HG02943 (cell line): Measurements from ENCODE around the gene PARVB.

Experiments used
- ATAC-seq: cut with Tn5 transposase; IDR thresholded peaks from one replicate; pipeline ENCODE4 v1.9.1; 2021; ENCODE audit warnings: mild to moderate bottlenecking, low read depth, moderate library complexity; ENCODE audit not compliant: unreplicated experiment

Gene PARVB

DNA sequence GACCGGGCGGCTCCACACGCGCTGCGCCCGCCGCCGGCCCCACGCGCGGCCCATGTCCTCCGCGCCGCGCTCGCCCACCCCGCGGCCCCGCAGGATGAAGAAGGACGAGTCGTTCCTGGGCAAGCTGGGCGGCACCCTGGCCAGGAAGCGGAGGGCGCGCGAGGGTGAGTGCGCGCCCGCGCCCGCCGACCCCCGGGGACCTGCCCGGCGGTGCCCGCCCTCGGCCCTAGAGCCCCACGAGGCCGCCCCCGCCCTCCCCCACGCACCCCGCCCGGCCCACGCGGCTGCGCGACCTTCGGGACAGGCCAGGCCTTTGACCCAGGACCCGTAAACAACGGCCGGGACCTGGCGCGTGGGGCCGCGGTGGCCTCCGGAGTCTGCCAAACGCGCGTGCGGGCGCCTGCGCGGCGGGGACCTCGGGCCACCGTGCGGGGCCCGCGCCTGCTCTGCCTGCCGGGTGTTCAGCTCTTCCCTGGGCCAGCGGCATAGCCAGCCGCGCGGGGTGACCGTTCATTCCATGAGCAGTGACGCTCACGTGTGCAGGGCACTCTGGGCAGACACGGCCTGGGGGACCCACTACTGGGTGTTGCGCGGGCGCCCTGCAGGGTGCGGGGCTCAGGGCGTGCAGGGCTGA lies at the start of gene PARVB:
PARVB (plus strand) TSS at position 15 of the 634 bp plus-strand sequence; CDS start at position 53, 38 bp downstream.
- no peak for ATAC-seq

GRCh38 chr22:43975041-43975440 lies 49.1 kb upstream of the PARVB start:
- ATAC-seq, result no peak

GRCh38 chr22:43976861-43977795 lies 47.0 kb upstream of the PARVB start:
- no peak for ATAC-seq

- no peak for ATAC-seq
Observed at GRCh38 chr22:43978558-43978957, 45.5 kb upstream of the PARVB start.

DNA sequence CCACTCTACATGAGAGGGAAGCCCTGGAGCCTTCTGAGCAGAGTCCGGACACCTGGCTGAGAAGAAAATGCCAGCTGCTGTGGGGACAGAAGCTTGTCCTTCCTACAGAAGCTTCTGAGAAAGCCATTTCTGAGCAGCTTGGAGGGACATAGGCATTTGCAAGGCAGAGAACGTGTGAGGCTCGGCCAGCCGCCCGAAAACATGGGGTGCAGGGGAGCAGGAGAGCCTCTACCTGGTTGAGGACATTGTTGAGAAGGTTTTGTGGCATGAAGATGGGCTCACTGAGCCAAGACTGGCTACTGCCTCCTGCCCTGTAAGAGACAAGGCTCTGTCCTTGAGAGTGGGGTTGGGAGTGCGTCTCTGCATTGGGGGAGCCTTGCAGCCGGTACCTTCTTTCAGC lies 43.5 kb upstream of the PARVB start:
- no peak for ATAC-seq

DNA sequence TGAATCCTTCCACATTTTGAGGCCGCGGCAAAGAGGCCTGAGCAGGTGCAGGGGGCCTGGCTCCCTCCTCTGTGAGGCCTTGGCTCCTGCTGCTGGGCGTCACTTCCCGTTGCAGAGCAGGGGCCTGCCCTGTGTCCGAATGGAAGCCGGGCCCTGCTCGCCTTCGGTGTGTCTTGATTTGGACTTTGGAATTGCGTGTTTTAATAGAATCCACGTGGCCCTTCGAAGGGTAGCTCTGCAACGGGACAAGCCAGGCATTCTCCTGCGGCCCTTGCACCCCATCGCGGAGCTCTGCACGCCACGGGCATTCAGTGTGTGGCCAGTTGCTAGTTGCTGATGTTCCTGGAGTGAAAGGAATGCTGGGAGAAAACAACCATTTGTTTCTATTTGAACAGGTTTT lies 43.1 kb upstream of the PARVB start:
- ATAC-seq, result no peak

- ATAC-seq, result no peak
Observed at GRCh38 chr22:43983808-43984207, 40.3 kb upstream of the PARVB start.

DNA sequence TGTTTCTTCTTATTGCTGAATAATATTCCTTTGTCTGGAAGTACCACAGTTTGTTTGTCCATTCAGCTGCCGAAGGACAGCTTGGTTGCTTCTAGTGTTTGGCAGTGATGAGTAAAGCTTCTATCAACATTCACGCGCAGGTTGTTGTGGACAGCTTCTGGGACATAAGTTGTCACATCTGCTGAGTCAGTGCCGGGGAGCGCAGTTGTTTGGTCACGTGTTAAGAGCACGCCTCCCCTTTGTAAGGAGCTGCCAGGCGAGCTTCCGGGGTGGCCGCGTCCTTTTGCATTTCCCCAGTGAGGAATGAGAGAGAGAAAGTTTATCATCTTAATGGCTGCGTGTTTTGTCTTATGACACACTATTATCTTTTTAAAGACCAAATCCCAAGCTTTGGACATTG lies 38.6 kb upstream of the PARVB start:
- ATAC-seq, result no peak

- ATAC-seq, result no peak
Observed at GRCh38 chr22:43988116-43988820, 35.8 kb upstream of the PARVB start.

GRCh38 chr22:43988960-43989359 lies 35.1 kb upstream of the PARVB start:
- no peak for ATAC-seq

- ATAC-seq, result no peak
Observed at GRCh38 chr22:43990044-43990443, 34.1 kb upstream of the PARVB start.

DNA sequence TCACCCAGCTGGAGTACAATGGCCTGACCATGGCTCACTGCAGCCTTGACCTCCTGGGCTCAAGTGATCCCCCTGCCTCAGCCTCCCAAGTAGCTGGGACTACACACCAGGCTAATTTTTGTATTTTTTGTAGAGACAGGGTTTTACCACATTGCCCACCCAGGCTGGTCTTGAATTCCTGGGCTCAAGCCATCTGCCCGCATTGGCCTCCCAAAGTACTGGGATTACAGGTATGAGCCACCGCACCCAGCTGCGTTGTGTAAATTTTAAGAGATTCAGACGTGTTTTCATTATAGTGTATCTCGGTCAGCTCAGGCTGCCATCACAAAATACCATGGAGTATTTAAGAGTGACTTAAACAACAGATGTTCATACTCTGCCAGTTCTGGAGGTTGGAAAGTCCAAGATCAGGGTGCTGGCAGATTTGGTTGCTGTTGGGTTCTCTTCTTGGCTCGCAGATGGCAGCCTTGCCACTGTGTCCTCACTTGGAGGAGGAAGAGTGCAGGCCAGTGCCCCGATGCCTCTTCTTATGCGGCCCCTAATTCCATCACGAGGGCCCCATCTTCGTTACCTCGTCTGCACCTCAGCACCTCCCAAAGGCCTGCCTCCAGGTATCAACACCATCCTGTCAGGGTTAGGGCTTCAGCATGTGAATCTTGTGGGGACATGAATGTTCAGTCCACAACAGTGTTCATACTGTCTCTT lies 32.6 kb upstream of the PARVB start:
- ATAC-seq, result no peak

- no peak for ATAC-seq
Observed at GRCh38 chr22:43992331-43992821, 31.7 kb upstream of the PARVB start.

DNA sequence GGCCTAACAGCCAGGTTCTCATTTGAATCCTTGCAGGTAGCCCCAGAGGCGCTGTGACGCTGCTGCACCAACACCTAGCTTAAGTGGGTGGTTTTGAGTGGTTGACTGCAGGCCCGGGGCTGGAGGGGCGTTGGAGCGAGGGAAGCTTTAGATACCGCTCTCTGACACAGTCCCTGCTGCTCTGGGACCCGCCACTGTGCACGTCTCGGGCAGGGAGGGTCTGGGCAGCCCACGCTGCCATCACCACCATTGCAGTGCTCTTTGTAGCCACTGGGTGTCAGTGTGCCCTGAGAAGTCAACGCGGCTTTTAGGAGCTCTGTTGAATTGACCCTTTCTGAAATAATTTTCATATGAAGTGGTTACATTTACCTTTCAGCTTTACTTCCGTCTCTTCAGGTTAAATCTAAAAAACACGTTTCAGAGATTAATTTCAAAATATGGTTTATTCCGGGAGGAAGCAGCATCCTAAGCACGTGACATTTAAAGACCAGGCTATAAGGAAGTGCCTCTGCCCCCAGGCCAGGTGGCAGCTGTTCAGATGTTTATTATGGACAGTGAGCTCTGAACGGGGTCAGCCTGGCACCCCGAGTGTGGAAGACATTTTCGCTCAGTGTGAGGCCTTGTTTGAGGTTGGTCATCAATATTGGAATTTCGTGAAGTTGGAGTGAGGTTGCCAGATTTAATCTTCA lies 30.9 kb upstream of the PARVB start:
- ATAC-seq, result no peak

DNA sequence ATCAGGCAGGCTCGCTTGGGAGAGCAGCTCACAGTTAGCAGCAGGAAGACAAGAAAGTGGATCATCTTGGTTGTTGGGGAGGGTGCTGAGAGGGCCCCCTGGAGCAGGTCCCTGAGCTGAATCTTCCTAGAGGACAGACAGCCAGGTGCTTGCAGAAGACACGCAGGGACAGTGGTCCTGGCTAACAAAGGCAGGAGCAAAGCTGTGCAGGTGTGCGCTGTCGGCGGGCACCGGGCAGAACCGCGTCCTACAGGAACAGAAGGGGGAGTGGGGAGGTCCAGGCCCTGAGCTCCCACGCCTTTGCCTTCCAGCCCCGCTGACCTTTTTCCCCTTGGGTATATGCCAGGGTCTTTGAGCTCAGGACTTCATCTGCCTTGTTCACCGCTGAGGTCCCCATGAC lies 30.1 kb upstream of the PARVB start:
- no peak for ATAC-seq

- ATAC-seq, result no peak
Observed at GRCh38 chr22:43994416-43994815, 29.7 kb upstream of the PARVB start.

DNA sequence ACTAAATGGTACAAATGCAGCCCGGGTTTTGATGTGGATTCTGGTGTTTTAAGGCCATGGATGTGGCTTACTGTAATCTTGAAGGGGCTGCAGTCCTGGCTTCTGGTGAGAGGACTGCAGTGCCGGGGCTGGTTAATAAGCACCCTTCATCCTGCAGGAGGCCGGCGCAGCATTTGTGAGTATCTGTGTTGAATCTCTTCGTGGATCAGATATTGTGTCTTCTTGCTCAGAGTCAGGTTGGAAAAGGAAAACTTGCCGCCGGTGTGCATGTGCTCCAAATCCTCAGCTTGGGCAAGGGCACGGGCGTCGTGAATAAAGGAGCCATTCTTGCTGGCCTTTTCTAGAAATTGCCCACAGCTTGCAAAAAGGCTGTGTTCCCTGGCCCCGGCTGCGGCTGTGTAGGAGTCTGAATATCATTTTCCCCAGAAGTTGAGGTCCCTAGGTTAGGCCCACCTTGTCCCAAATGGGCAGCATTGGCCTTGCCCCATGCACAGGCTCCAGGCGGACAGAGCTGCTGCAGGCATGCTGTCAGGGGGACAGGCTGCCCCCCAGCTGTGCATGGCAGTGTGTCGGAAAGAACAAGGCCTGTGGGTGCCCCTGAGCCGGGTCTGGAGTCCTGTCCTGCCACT lies 28.9 kb upstream of the PARVB start:
- ATAC-seq, result no peak

GRCh38 chr22:43995798-43996169 lies 28.3 kb upstream of the PARVB start:
- no peak for ATAC-seq

- no peak for ATAC-seq
Observed at GRCh38 chr22:43996170-43996980, 27.7 kb upstream of the PARVB start.
